Adrenal gland (tissue), 5 donors: ENCODE data around the gene CASP10.

ENCODE experiments used
- POLR2A ChIP-seq, 2 donors: fragments of 450-650 bp; IDR thresholded peaks; one replicate each; pipeline ENCODE4 v1.6.1; 2017; ENCODE audit warnings: antibody characterized with exemption in 2 of 2, mild to moderate bottlenecking in 2 of 2, moderate library complexity in 1 of 2
- TF ChIP-seq, protein P1 (sequence below), 6 experiments: fragments of 450-650 bp in 4 of 6; fragments of 200-600 bp in 2 of 6; sonication (generic) in 1 of 6; IDR thresholded peaks; 1 replicate in 5 of 6; 2 replicates in 1 of 6; pipeline versions ENCODE4 v1.5.1 to v1.8.0; 2016 to 2021; ENCODE audit warnings: antibody characterized with exemption in 6 of 6, mild to moderate bottlenecking in 2 of 6, moderate library complexity in 1 of 6
- donor health status: DM: no; HTN: no; CAD: no.

- TF ChIP-seq, protein P1, sequence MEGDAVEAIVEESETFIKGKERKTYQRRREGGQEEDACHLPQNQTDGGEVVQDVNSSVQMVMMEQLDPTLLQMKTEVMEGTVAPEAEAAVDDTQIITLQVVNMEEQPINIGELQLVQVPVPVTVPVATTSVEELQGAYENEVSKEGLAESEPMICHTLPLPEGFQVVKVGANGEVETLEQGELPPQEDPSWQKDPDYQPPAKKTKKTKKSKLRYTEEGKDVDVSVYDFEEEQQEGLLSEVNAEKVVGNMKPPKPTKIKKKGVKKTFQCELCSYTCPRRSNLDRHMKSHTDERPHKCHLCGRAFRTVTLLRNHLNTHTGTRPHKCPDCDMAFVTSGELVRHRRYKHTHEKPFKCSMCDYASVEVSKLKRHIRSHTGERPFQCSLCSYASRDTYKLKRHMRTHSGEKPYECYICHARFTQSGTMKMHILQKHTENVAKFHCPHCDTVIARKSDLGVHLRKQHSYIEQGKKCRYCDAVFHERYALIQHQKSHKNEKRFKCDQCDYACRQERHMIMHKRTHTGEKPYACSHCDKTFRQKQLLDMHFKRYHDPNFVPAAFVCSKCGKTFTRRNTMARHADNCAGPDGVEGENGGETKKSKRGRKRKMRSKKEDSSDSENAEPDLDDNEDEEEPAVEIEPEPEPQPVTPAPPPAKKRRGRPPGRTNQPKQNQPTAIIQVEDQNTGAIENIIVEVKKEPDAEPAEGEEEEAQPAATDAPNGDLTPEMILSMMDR (IDR thresholded peaks at IDR 0.05), result no peak
- TF ChIP-seq POLR2A (IDR thresholded peaks at IDR 0.05), result no peak
Observed at GRCh38 chr2:201156640-201157039, 26.3 kb upstream of the CASP10 start.
